H1 (cell line): ENCODE results near the gene SERPINB6. TPM values are rescaled to one million over a fixed set of nuclear protein-coding genes. Genes with fewer than 3 reads are reported as not detected.

Source experiments
- ASH2L ChIP-seq: fragments of 200-600, 300-600 bp; sonication (generic); IDR thresholded peaks from one replicate; pipeline ENCODE4 v1.7.1; 2017; ENCODE audit warnings: low read length
- BRCA1 ChIP-seq: IDR thresholded peaks from 2 replicates; pipeline ENCODE4 v1.6.1; 2012; ENCODE audit warnings: low read depth, low read length, improper control_type of control experiment
- CBX8 ChIP-seq: fragments of 300-800, 300-1000 bp; sonication (generic); IDR thresholded peaks from 2 replicates; pipeline ENCODE4 v1.7.1; 2016; ENCODE audit warnings: low read depth, low read length, borderline replicate concordance
- EP300 ChIP-seq, 2 experiments: IDR thresholded peaks; 1 replicate in 1 of 2; 2 replicates in 1 of 2; pipeline ENCODE4 v1.6.1; 2011 to 2012; ENCODE audit warnings: low read depth in 2 of 2, low read length in 2 of 2, mild to moderate bottlenecking in 2 of 2, borderline replicate concordance in 1 of 2, inconsistent platforms in 1 of 2, moderate library complexity in 1 of 2
- FOSL1 ChIP-seq: IDR thresholded peaks from 2 replicates; pipeline ENCODE4 v1.6.1; 2011; ENCODE audit warnings: mild to moderate bottlenecking, low read depth, low read length, moderate library complexity; ENCODE audit not compliant: insufficient read depth
- GTF2F1 ChIP-seq: IDR thresholded peaks from 2 replicates; pipeline ENCODE4 v1.6.1; 2012; ENCODE audit warnings: low read depth, low read length, improper control_type of control experiment, borderline replicate concordance
- NRF1 ChIP-seq: IDR thresholded peaks from 2 replicates; pipeline ENCODE4 v1.6.1; 2011; ENCODE audit warnings: mild to moderate bottlenecking, low read depth, low read length, improper control_type of control experiment
- RNF2 ChIP-seq: fragments of 200-900, 300-1000 bp; sonication (generic); IDR thresholded peaks from 2 replicates; pipeline ENCODE4 v1.7.1; 2016; ENCODE audit warnings: borderline replicate concordance, low read depth, mild to moderate bottlenecking, antibody characterized with exemption, low read length; ENCODE audit not compliant: poor library complexity, severe bottlenecking; ENCODE audit errors: missing control alignments
- SIN3A ChIP-seq, 2 experiments: IDR thresholded peaks in 1 of 2; conservative IDR thresholded peaks in 1 of 2; 2 replicates each; pipeline ENCODE4 v1.6.1; 2011 to 2012; ENCODE audit warnings: low read length in 2 of 2, improper control_type of control experiment in 1 of 2, low read depth in 1 of 2, mild to moderate bottlenecking in 1 of 2
- SIX5 ChIP-seq: IDR thresholded peaks from 2 replicates; pipeline ENCODE4 v1.6.1; 2011; ENCODE audit warnings: mild to moderate bottlenecking, low read depth, low read length
- polyA plus RNA-seq, 7 experiments: library from polyadenylated mRNA; depleted of rRNA in 3 of 7; stranded (reverse) in 5 of 7; unstranded in 2 of 7; fragments of >200 nt in 5 of 7; fragments of 200-250 nt in 2 of 7; gene quantifications; 1 replicate in 5 of 7; 2 replicates in 1 of 7; 4 replicates in 1 of 7; pipeline versions ENCODE4 v1.2.1 to v1.2.3, GENCODE V29; 2011 to 2013; ENCODE audit warnings: missing spikeins in 2 of 7, mixed read lengths in 2 of 7
- total RNA-seq: library from RNA; stranded (reverse); fragmentation: NEBNext Ultra II Directional; extraction: Animal tissue kit (Norgen Biotek cat#: 25700); gene quantifications from 2 replicates; pipeline ENCODE4 v1.2.1, GENCODE V29; 2021

Gene SERPINB6
- total and polyA plus RNA-seq, 2 of the 8 experiments (the other 6 are each of a cell fraction or from before 2014, with no cell fraction given): 27.2 to 29.4 TPM

- TF ChIP-seq EP300 (IDR thresholded peaks at IDR 0.05; ENCODE audit: borderline replicate concordance in 1 of 2, low read depth in 2 of 2, low read length in 2 of 2) (no peak), RNF2 (no peak), BRCA1 (no peak), SIX5 (no peak), GTF2F1 (no peak), NRF1 (no peak), CBX8 (no peak), ASH2L (no peak), FOSL1 (no peak), SIN3A (conservative IDR thresholded peaks at IDR 0.05 in 1 of 2, IDR thresholded peaks at IDR 0.05 in 1 of 2; ENCODE audit: low read depth in 1 of 2, low read length in 2 of 2) (no peak)
These were observed 53.4 kb downstream of the SERPINB6 start (continued) for GRCh38 chr6:2917801-2918445.
